DND-41 (cell line): Measurements from ENCODE around the gene DYNLT2.

Experiments used
- ATAC-seq: fragments of 200-7000 bp; cut with Tn5 transposase; 3 replicates; pipeline ENCODE4 v1.9.1; 2021; ENCODE audit warnings: low read depth; ENCODE audit not compliant: insufficient read depth
- DNase-seq: peaks from one replicate; pipeline ENCODE4 v3.0.0-alpha.2; 2020
- H2AFZ ChIP-seq: 2 replicates; pipeline ENCODE4 v1.6.0; 2012; ENCODE audit warnings: low read depth, low read length
- H3K27ac ChIP-seq: 2 replicates; pipeline ENCODE4 v1.5.1; 2012; ENCODE audit warnings: low read length, inconsistent platforms
- H3K27me3 ChIP-seq: fragments of 200-600 bp; sonication (generic); 2 replicates; pipeline ENCODE4 v1.6.0; 2012; ENCODE audit warnings: low read length, mild to moderate bottlenecking, inconsistent platforms; ENCODE audit not compliant: insufficient read depth, poor library complexity
- H3K36me3 ChIP-seq: 2 replicates; pipeline ENCODE4 v1.5.1; 2012; ENCODE audit warnings: low read length, inconsistent platforms; ENCODE audit not compliant: insufficient read depth
- H3K4me1 ChIP-seq: 2 replicates; pipeline ENCODE4 v1.5.1; 2012; ENCODE audit warnings: mild to moderate bottlenecking, low read length; ENCODE audit not compliant: insufficient read depth
- H3K4me2 ChIP-seq: 2 replicates; pipeline ENCODE4 v1.6.0; 2012; ENCODE audit warnings: mild to moderate bottlenecking, moderate library complexity, low read length, inconsistent platforms; ENCODE audit not compliant: insufficient read depth
- H3K4me3 ChIP-seq, 2 experiments: fragments of 200-600 bp in 1 of 2; shearing (Covaris generic) in 1 of 2; 2 replicates each; pipeline ENCODE4 v1.5.1; 2012 to 2016; ENCODE audit warnings: inconsistent platforms in 2 of 2, low read length in 2 of 2, mild to moderate bottlenecking in 2 of 2, low read depth in 1 of 2, moderate library complexity in 1 of 2
- H3K79me2 ChIP-seq: 2 replicates; pipeline ENCODE4 v1.6.0; 2012; ENCODE audit warnings: low read length, inconsistent platforms; ENCODE audit not compliant: insufficient read depth
- H3K9ac ChIP-seq: 2 replicates; pipeline ENCODE4 v1.6.0; 2012; ENCODE audit warnings: low read depth, mild to moderate bottlenecking, inconsistent platforms, low read length, moderate library complexity
- H3K9me3 ChIP-seq: 2 replicates; pipeline ENCODE4 v1.5.1; 2012; ENCODE audit warnings: low read length, moderate library complexity, mild to moderate bottlenecking, inconsistent platforms; ENCODE audit not compliant: insufficient read depth, severe bottlenecking
- H4K20me1 ChIP-seq: 2 replicates; pipeline ENCODE4 v1.6.0; 2012; ENCODE audit warnings: low read length; ENCODE audit not compliant: insufficient read depth
- EZH2 ChIP-seq: IDR thresholded peaks from 3 replicates; pipeline ENCODE4 v1.6.1; 2012; ENCODE audit warnings: borderline replicate concordance, low read depth, mild to moderate bottlenecking, moderate library complexity, low read length, inconsistent platforms; ENCODE audit not compliant: severe bottlenecking
- TF ChIP-seq, protein P1 (sequence below): IDR thresholded peaks from 2 replicates; pipeline ENCODE4 v1.5.1; 2012; ENCODE audit warnings: borderline replicate concordance, low read length, moderate library complexity, mild to moderate bottlenecking; ENCODE audit not compliant: poor library complexity, severe bottlenecking; ENCODE audit errors: extremely low read depth

The DYNLT2 gene

DNA sequence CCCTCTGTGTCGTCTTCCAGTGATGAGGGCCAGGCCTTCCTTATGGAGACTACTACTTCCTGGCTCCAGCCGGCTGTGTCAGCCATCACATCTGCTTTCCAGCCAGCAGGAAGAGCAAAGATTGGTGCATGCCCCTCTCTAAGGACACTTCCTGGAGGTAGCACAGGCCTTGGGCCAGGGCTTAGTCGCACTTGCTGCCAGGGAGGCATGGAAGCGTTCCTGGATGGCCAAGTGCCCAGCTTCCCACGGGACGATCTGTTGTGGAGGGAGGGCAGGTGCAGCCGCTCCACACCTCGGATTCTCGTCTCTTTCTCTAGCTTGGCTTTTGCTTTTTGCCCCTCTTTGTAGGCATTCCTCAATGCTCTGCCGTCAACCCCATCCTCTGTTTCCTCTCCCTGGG lies 11.9 kb upstream of the DYNLT2 start:
- Histone ChIP-seq H3K4me3 (no peak overlapping the region), H3K4me1 (no peaks in the 10 kb centered on the region), H3K4me2 (no peak overlapping the region), H3K9me3 (no peaks in the 10 kb centered on the region), H3K9ac (no peak overlapping the region), H3K27me3 (no peaks in the 10 kb centered on the region), H4K20me1 (no peaks in the 10 kb centered on the region), H2AFZ (no peak overlapping the region), H3K27ac (no peak overlapping the region), H3K36me3 (peaks cover 86% of the 10 kb centered on the region), H3K79me2 (no peaks in the 10 kb centered on the region)
- DNase-seq, result no peak
- TF ChIP-seq, protein P1, sequence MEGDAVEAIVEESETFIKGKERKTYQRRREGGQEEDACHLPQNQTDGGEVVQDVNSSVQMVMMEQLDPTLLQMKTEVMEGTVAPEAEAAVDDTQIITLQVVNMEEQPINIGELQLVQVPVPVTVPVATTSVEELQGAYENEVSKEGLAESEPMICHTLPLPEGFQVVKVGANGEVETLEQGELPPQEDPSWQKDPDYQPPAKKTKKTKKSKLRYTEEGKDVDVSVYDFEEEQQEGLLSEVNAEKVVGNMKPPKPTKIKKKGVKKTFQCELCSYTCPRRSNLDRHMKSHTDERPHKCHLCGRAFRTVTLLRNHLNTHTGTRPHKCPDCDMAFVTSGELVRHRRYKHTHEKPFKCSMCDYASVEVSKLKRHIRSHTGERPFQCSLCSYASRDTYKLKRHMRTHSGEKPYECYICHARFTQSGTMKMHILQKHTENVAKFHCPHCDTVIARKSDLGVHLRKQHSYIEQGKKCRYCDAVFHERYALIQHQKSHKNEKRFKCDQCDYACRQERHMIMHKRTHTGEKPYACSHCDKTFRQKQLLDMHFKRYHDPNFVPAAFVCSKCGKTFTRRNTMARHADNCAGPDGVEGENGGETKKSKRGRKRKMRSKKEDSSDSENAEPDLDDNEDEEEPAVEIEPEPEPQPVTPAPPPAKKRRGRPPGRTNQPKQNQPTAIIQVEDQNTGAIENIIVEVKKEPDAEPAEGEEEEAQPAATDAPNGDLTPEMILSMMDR, result no peak
- no peak for TF ChIP-seq EZH2
- ATAC-seq, result no peak

DNA sequence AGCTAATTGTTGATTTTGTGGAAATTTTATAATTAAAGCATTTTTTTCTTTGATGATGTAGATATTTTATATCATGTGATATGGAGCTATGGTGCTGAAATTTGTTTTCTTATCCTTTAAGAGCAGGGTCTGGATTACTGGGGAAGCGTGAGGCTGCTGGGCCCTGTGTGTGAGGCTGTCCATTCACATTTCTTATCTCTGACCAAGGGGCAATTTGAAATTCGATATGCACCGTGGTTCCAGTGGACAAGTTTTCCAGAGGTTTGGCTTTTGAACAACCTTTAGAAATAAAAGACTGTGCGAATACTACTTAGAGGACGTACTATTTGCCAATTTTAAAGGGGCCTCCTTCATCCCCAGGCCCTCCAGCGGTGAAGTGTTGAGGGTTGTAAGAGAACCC lies 3.8 kb upstream of the DYNLT2 start:
- H3K79me2 ChIP-seq, result peaks cover 29% of the 10 kb centered on the region
- H3K27me3 ChIP-seq, result no peaks in the 10 kb centered on the region
- H3K27ac ChIP-seq, result no peak overlapping the region
- H3K4me1 ChIP-seq, result peaks cover 24% of the 10 kb centered on the region
- no peak overlapping the region for H3K4me3 ChIP-seq
- no peak overlapping the region for H2AFZ ChIP-seq
- no peak for TF ChIP-seq EZH2
- TF ChIP-seq, protein P1, result no peak
- no peak for DNase-seq
- H3K9me3 ChIP-seq, result no peaks in the 10 kb centered on the region
- H3K36me3 ChIP-seq, result peaks cover 41% of the 10 kb centered on the region
- no peaks in the 10 kb centered on the region for H4K20me1 ChIP-seq
- no peak overlapping the region for H3K9ac ChIP-seq
- no peak overlapping the region for H3K4me2 ChIP-seq
- ATAC-seq, result no peak

DNA sequence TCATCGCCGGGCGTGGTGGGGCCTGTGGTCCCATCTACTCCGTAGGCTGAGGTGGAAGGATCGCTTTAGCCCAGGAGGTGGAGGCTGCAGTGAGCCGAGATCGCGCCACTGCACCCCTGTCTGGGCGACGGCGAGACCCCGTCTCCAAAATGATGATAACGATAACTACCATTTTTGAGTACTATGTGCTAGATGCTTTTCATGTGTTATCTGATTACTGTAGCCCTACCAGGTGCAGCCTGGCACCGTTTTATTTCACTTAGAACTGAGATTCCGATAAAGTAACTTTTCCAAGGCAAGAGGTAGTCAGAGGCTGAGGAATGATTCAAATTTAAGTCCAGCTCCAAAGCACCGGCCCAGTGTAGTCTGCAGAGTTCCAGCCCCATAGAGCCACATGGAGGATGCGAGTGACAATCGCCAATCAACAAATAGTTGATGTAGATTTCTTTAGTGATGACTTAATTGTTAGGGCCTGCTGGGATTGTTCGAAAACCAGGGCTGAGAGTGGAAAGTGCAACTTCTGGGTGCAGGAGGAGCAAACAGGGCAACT lies 777 bp upstream of the DYNLT2 start:
- Histone ChIP-seq H4K20me1 (no peaks in the 10 kb centered on the region), H3K4me2 (peak overlapping the region; percentile 69), H3K27me3 (no peaks in the 10 kb centered on the region), H3K9ac (peak overlapping the region; percentile 99), H3K4me1 (peaks cover 30% of the 10 kb centered on the region), H3K27ac (peak overlapping the region; percentile 91), H3K36me3 (peaks cover 18% of the 10 kb centered on the region), H3K4me3 (peak overlapping the region; percentile 69 to 94), H3K9me3 (no peaks in the 10 kb centered on the region), H2AFZ (peak overlapping the region; percentile 85), H3K79me2 (peaks cover 32% of the 10 kb centered on the region)
- DNase-seq (peak; percentile 46), ATAC-seq (no peak; the same call in 2 of the 3 replicates)
- TF ChIP-seq, protein P1, result no peak
- TF ChIP-seq EZH2, result no peak

DNA sequence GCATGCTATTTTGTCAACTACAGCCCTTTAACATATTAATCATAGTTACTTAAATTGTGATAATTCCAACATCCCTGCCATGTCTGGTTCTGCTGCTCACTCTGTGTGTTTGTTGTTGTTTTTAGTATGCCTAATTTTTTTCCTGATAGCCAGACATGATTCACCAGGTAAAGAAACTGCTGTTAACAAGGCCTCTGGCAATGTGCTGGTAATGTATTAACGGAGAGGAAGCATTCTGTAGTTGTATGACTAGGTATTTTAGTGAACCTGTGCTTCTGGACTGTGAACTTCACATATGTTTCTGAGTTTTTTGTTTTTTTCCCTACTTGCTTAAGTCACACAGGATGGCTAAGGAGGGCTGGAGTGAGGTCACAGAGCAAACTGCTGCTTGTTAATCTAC lies 4.8 kb downstream of the DYNLT2 start:
- ATAC-seq (no peak), DNase-seq (no peak)
- peaks cover 5% of the 10 kb centered on the region for H3K36me3 ChIP-seq
- H3K9me3 ChIP-seq, result no peaks in the 10 kb centered on the region
- no peak overlapping the region for H3K9ac ChIP-seq
- H3K27ac ChIP-seq, result no peak overlapping the region
- no peaks in the 10 kb centered on the region for H4K20me1 ChIP-seq
- H2AFZ ChIP-seq, result no peak overlapping the region
- TF ChIP-seq EZH2, result no peak
- TF ChIP-seq, protein P1, result no peak
- no peak overlapping the region for H3K4me3 ChIP-seq
- no peak overlapping the region for H3K4me2 ChIP-seq
- no peaks in the 10 kb centered on the region for H3K27me3 ChIP-seq
- peaks cover 11% of the 10 kb centered on the region for H3K4me1 ChIP-seq
- peaks cover 16% of the 10 kb centered on the region for H3K79me2 ChIP-seq
